K562 (cell line): ENCODE measurements around the gene TPCN1. TPM values are rescaled to one million over a fixed set of nuclear protein-coding genes. Genes with fewer than 3 reads are reported as not detected.
A peak's percentile ranks its signal among the peaks of the same experiment; 100 is the strongest.

Experiments
- BCLAF1 ChIP-seq, 2 experiments: fragments of 450-650 bp in 1 of 2; IDR thresholded peaks; 2 replicates each; pipeline ENCODE4 v1.6.1; 2011 to 2017; ENCODE audit warnings: low read depth in 2 of 2, antibody characterized with exemption in 1 of 2, borderline replicate concordance in 1 of 2, low read length in 1 of 2, mild to moderate bottlenecking in 1 of 2, mixed read lengths in 1 of 2; ENCODE audit not compliant: control insufficient read depth in 1 of 2
- CBX3 ChIP-seq, 2 experiments: IDR thresholded peaks; 1 replicate in 1 of 2; 2 replicates in 1 of 2; pipeline ENCODE4 v1.6.1; 2012; ENCODE audit warnings: inconsistent platforms in 2 of 2, low read length in 2 of 2, borderline replicate concordance in 1 of 2, control low read depth in 1 of 2
- CREB3L1 ChIP-seq: fragments of 450-650 bp; IDR thresholded peaks from 2 replicates; pipeline ENCODE4 v1.6.1; 2014; ENCODE audit warnings: low read depth, mild to moderate bottlenecking, moderate library complexity, borderline replicate concordance
- CTBP1 ChIP-seq: fragments of 450-650 bp; IDR thresholded peaks from 2 replicates; pipeline ENCODE4 v1.6.1; 2016; ENCODE audit warnings: borderline replicate concordance
- FOXK2 ChIP-seq, 2 experiments: fragments of 450-650 bp; IDR thresholded peaks in 1 of 2; conservative IDR thresholded peaks in 1 of 2; 2 replicates each; pipeline ENCODE4 v1.6.1; 2016; ENCODE audit warnings: low read depth in 2 of 2, mild to moderate bottlenecking in 1 of 2
- KHSRP ChIP-seq: fragments of 450-650 bp; IDR thresholded peaks from 2 replicates; pipeline ENCODE4 v1.6.1; 2017
- MAFG ChIP-seq: fragments of 450-650 bp; conservative IDR thresholded peaks from 2 replicates; pipeline ENCODE4 v1.6.1; 2016; ENCODE audit warnings: missing genetic modification characterization, missing compliant biosample characterization
- NFATC3 ChIP-seq: fragments of 450-650 bp; IDR thresholded peaks from 2 replicates; pipeline ENCODE4 v1.6.1; 2017; ENCODE audit warnings: mild to moderate bottlenecking
- PHB ChIP-seq: fragments of 250-450 bp; sonication (Bioruptor Pico); IDR thresholded peaks from 2 replicates; pipeline ENCODE4 v1.5.0; 2021
- POLR2A ChIP-seq: fragments of 450-650 bp; conservative IDR thresholded peaks from 2 replicates; pipeline ENCODE4 v1.6.1; 2016
- PYGO2 ChIP-seq: fragments of 450-650 bp; IDR thresholded peaks from 2 replicates; pipeline ENCODE4 v1.6.1; 2016; ENCODE audit warnings: mild to moderate bottlenecking, missing genetic modification characterization, moderate library complexity, missing compliant biosample characterization
- RBM25 ChIP-seq: fragments of 200-400 bp; formaldehyde crosslinking; IDR thresholded peaks from 2 replicates; pipeline ENCODE4 v1.6.1; 2018; ENCODE audit warnings: low read length, low read depth, moderate library complexity; ENCODE audit not compliant: severe bottlenecking
- RERE ChIP-seq: sonication (generic); formaldehyde crosslinking; IDR thresholded peaks from 2 replicates; pipeline ENCODE4 v1.8.0; 2023; ENCODE audit warnings: missing genetic modification reagents, mild to moderate bottlenecking, borderline replicate concordance
- SMARCC2 ChIP-seq: fragments of 450-650 bp; IDR thresholded peaks from 2 replicates; pipeline ENCODE4 v1.6.1; 2017; ENCODE audit warnings: antibody characterized with exemption, moderate library complexity, mild to moderate bottlenecking, low read depth
- SP2 ChIP-seq: IDR thresholded peaks from 2 replicates; pipeline ENCODE4 v1.6.1; 2011; ENCODE audit warnings: mild to moderate bottlenecking, low read depth, low read length, moderate library complexity; ENCODE audit not compliant: poor library complexity, severe bottlenecking; ENCODE audit errors: extremely low read depth
- SREBF2 ChIP-seq: sonication (generic); formaldehyde crosslinking; IDR thresholded peaks from 2 replicates; pipeline ENCODE4 v1.4.0; 2020; ENCODE audit warnings: mild to moderate bottlenecking, missing genetic modification reagents
- TBL1XR1 ChIP-seq, 2 experiments: IDR thresholded peaks; 2 replicates each; pipeline ENCODE4 v1.6.1; 2012; ENCODE audit warnings: improper control_type of control experiment in 2 of 2, low read length in 2 of 2, mild to moderate bottlenecking in 1 of 2
- TEAD1 ChIP-seq, 2 experiments: fragments of 450-650 bp in 1 of 2; sonication (generic) in 1 of 2; formaldehyde crosslinking; IDR thresholded peaks; 2 replicates each; pipeline versions ENCODE4 v1.4.0 to v1.8.0; 2020 to 2022; ENCODE audit warnings: mild to moderate bottlenecking in 2 of 2, missing genetic modification reagents in 1 of 2
- ZNF551 ChIP-seq: fragments of 250-450 bp; sonication (Bioruptor Pico); IDR thresholded peaks from 2 replicates; pipeline ENCODE4 v1.5.0; 2021; ENCODE audit warnings: mild to moderate bottlenecking, moderate library complexity
- ZNF696 ChIP-seq: fragments of 250-450 bp; sonication (Bioruptor Pico); conservative IDR thresholded peaks from 2 replicates; pipeline ENCODE4 v1.4.0; 2020; ENCODE audit warnings: mild to moderate bottlenecking, moderate library complexity
- polyA plus RNA-seq, 8 experiments: library from polyadenylated mRNA; depleted of rRNA in 4 of 8; stranded (reverse) in 5 of 8; unstranded in 3 of 8; fragments of >200 nt; fragmentation: Nextera tagmentation in 2 of 8; fragmentation: Illumina TruSeq in 1 of 8; extraction: Ambion mirVana in 2 of 8; extraction: Trizol in 1 of 8; gene quantifications; 2 replicates each; pipeline versions ENCODE4 v1.2.1 to v1.2.3, GENCODE V29; 2011 to 2014; ENCODE audit warnings: inconsistent platforms in 1 of 8, missing spikeins in 1 of 8
- total RNA-seq, 7 experiments: library from RNA; depleted of rRNA in 6 of 7; stranded (reverse); fragments of >200 nt in 6 of 7; fragmentation: Illumina TruSeq in 2 of 7; extraction: Trizol in 2 of 7; gene quantifications; 2 replicates each; pipeline versions ENCODE4 v1.2.1 to v1.2.3, GENCODE V29; 2011 to 2021; ENCODE audit warnings: low replicate concordance in 1 of 7

Gene TPCN1
- total and polyA plus RNA-seq, 9 of the 15 experiments (the other 6 are each of a cell fraction or from before 2014, with no cell fraction given): 0.80 to 23.8 (median 7.4) TPM

- TF ChIP-seq CBX3 (IDR thresholded peaks at IDR 0.05; ENCODE audit: borderline replicate concordance in 1 of 2, low read length in 2 of 2) (0 out of 3 replicates have a peak, but pooled peaks of 1 of the 2 experiments have one; percentile 6), CTBP1 (no peak), POLR2A (no peak), ZNF696 (CRISPR knock-in tag) (no peak), TEAD1 (CRISPR knock-in tag; IDR thresholded peaks at IDR 0.05) (0 out of 4 replicates have a peak, but pooled peaks of 1 of the 2 experiments have one; percentile 4), ZNF551 (CRISPR knock-in tag) (no peak), KHSRP (no peak), SP2 (peak; percentile 70), RBM25 (peak; percentile 84), SREBF2 (CRISPR knock-in tag) (no peak), BCLAF1 (IDR thresholded peaks at IDR 0.05; ENCODE audit: borderline replicate concordance in 1 of 2, control insufficient read depth in 1 of 2, low read depth in 2 of 2, low read length in 1 of 2) (no peak), TBL1XR1 (IDR thresholded peaks at IDR 0.05; ENCODE audit: low read length in 2 of 2) (no peak), RERE (CRISPR knock-in tag) (0 out of 2 replicates have a peak, but pooled peaks have one; percentile 77), MAFG (tag) (no peak), NFATC3 (no peak), FOXK2 (conservative IDR thresholded peaks at IDR 0.05 in 1 of 2, IDR thresholded peaks at IDR 0.05 in 1 of 2; ENCODE audit: low read depth in 2 of 2) (no peak), SMARCC2 (no peak), PHB (CRISPR knock-in tag) (no peak), CREB3L1 (peak; percentile 26; the same call in 1 of the 2 replicates), PYGO2 (tag) (no peak)
These were observed 36.4 kb upstream of the TPCN1 start (continued) for GRCh38 chr12:113184900-113185179.
